HFF-Myc (cell line): Measurements from ENCODE around the gene TBC1D22A.

Experiments
- DNase-seq: peaks from one replicate; pipeline ENCODE4 v3.0.0-alpha.2; 2011; ENCODE audit warnings: low read depth; ENCODE audit errors: extremely low read depth
- H3K4me3 ChIP-seq: replicated peaks from 2 replicates; pipeline ENCODE4 v1.5.1; 2011; ENCODE audit warnings: low read depth, mild to moderate bottlenecking, control low read depth, low read length
- CTCF ChIP-seq: IDR thresholded peaks from 2 replicates; pipeline ENCODE4 v1.5.1; 2012; ENCODE audit warnings: mild to moderate bottlenecking, low read depth, low read length, control low read depth; ENCODE audit errors: missing control alignments

Gene TBC1D22A

GRCh38 chr22:46997311-46997970, 235.0 kb downstream of the TBC1D22A start:
- TF ChIP-seq CTCF: no peak
- DNase-seq: no peak
- no peak overlapping the region for H3K4me3 ChIP-seq

DNA sequence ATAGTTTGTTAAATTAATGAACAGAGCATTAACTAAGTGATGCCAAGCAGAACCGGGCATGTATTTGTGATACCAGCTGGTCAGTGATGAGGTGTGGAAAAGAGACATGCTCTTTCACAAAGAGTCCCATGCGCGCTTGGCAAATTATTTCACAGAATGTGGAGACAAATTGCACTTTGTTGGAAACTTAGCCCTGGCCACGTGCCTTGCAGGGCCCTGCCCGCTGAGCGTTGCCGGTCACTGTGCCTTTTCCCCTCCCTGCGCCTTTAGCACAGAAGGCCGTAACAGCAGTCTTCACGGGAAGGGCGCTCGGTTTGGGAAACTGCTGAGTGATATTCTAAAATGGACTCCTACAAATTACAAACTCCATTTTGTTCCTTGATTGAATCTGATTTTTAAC, 235.9 kb downstream of the TBC1D22A start:
- TF ChIP-seq CTCF: no peak
- DNase-seq: no peak
- no peak overlapping the region for H3K4me3 ChIP-seq

DNA sequence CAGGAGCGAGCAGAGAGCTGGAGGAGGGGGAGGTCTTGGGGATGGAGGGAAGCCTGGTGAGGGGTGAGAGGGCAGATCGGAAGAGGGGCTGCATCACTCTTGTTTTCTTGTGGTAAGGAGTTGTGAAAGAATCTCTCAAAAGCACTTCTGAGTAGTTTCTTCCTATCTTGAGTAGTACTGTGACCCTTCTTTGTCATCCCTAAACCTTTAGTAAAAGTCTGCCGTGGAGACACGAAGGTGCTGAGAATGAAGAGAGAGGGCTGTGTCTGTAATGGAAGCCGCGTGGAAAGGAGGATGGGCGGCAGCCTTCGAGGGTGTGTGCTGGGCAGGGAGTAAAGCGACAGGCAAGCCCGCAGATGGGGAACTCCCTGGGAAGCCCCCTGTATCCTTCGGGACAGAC, 237.8 kb downstream of the TBC1D22A start:
- DNase-seq: no peak
- H3K4me3 ChIP-seq: no peak overlapping the region
- no peak for TF ChIP-seq CTCF

GRCh38 chr22:47000888-47001287, 238.4 kb downstream of the TBC1D22A start:
- DNase-seq: no peak
- no peak for TF ChIP-seq CTCF
- no peak overlapping the region for H3K4me3 ChIP-seq

DNA sequence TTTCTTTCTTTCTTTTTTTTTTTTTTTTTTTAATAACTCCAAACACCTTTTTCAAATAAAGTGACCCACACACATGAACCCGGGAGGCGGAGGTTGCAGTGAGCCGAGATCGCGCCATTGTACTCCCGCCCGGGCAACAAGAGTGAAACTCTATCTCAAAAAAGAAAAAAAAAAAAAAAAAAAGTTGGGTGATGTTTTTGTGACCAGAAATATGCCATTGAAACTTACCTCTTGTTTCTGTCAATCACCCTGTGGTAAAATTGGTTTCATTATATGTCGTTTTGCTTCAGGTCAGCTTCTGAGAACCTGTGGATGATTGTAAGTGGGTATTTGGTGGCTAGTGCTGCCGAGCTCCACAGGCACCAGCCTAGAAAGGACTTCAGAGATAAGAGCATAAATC, 238.8 kb downstream of the TBC1D22A start:
- H3K4me3 ChIP-seq: no peak overlapping the region
- DNase-seq: no peak
- no peak for TF ChIP-seq CTCF

GRCh38 chr22:47002692-47003091, 240.2 kb downstream of the TBC1D22A start:
- no peak for DNase-seq
- H3K4me3 ChIP-seq: no peak overlapping the region
- no peak for TF ChIP-seq CTCF
